Astrocyte of the cerebellum (primary cell): ENCODE results near the gene GRIK2.

Source experiments
- DNase-seq: peaks from one replicate; pipeline ENCODE4 v3.0.0-alpha.2; 2011; ENCODE audit warnings: low read depth
- H3K4me3 ChIP-seq: 2 replicates; pipeline ENCODE4 v1.5.1; 2011; ENCODE audit warnings: mild to moderate bottlenecking, low read depth, low read length, moderate library complexity
- CTCF ChIP-seq: IDR thresholded peaks from 2 replicates; pipeline ENCODE4 v1.5.1; 2012; ENCODE audit warnings: low read length, low read depth, moderate library complexity, mild to moderate bottlenecking; ENCODE audit errors: missing control alignments
- in situ Hi-C: cut with HindIII; loops from 2 replicates; pipeline ENCODE4 v1.10.0; 2017; ENCODE audit warnings: low sequenced_read_pairs

Gene GRIK2

GRCh38 chr6:101458336-101458735 lies 64.8 kb downstream of the GRIK2 start:
- peak; percentile 19 for DNase-seq
- H3K4me3 ChIP-seq, result no peak overlapping the region
- no peak for TF ChIP-seq CTCF
- in situ Hi-C loops, result no loop called here

- no peak overlapping the region for H3K4me3 ChIP-seq
- no peak for TF ChIP-seq CTCF
- peak; percentile 13 for DNase-seq
- in situ Hi-C loops, result no loop called here
Observed at GRCh38 chr6:101458826-101459225, 65.3 kb downstream of the GRIK2 start.

- no peak for TF ChIP-seq CTCF
- DNase-seq, result no peak
- in situ Hi-C loops, result no loop called here
- no peak overlapping the region for H3K4me3 ChIP-seq
Observed at GRCh38 chr6:101462576-101462975, 69.1 kb downstream of the GRIK2 start.

GRCh38 chr6:101465863-101466262 lies 72.4 kb downstream of the GRIK2 start:
- no peak for TF ChIP-seq CTCF
- in situ Hi-C loops, result no loop called here
- DNase-seq, result no peak
- no peak overlapping the region for H3K4me3 ChIP-seq

GRCh38 chr6:101477436-101477835 lies 83.9 kb downstream of the GRIK2 start:
- DNase-seq, result no peak
- no peak for TF ChIP-seq CTCF
- H3K4me3 ChIP-seq, result no peak overlapping the region
- in situ Hi-C loops, result no loop called here

- DNase-seq, result no peak
- in situ Hi-C loops, result no loop called here
- no peak for TF ChIP-seq CTCF
- no peak overlapping the region for H3K4me3 ChIP-seq
Observed at GRCh38 chr6:101478891-101479290, 85.4 kb downstream of the GRIK2 start.

- in situ Hi-C loops, result no loop called here
- no peak for TF ChIP-seq CTCF
- DNase-seq, result no peak
- no peak overlapping the region for H3K4me3 ChIP-seq
Observed at GRCh38 chr6:101482606-101483005, 89.1 kb downstream of the GRIK2 start.
